ENCODE data around the gene ALOXE3. TPM values are rescaled to one million over a fixed set of nuclear protein-coding genes. Genes with fewer than 3 reads are reported as not detected.
A peak's percentile ranks its signal among the peaks of the same experiment; 100 is the strongest.
"Not testable (repeated sequence)": the region's sequence is repeated elsewhere in the genome, so short reads cannot be mapped to it uniquely, and the experiment has no call there.

The ALOXE3 gene
- total and polyA plus RNA-seq, 4 donors, result not detected

DNA sequence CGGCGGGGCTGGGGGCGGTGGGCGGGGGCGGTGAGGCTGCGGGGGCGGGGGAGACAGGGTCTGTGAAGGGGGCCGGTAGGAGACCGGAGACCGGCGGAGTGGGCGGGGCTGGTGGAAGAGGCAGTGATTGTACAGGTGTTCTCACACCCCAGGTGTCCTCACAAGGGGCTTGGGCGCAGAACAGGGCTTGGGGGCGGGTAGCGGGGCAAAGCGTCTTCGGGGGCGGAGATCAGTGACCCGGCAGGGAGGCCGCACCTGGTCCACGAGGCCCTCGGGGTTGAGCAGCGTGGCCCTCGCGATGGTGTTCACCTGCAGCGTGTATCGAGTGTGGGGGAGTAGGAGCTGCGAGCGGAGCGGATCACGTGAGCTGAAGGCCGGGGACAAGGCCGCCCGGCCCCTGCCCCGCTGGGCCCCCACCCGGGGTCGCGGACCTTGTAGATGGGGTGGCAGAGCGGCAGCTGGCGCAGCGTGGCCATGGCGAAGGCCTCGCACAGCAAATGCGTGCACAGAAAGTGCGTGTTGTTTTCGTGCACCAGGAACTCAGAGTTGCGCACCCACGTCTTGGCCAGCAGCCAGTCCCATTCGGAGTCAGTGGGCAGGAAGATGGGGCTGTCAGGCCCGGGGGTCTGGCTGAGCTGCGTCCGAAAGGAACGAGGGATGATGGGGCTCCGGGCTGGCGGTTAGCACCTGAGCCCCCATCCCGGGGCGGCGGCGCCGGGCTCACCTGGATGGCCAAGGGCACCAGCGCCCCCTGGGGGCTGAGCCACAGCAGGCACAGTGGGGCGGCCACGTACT lies 8.5 kb downstream of the ALOXE3 start:
- 9% methylated on average over 63 of the region's 63 CpGs for WGBS
- H3K4me1 ChIP-seq (ENCODE audit: control insufficient read depth in 4 of 4, insufficient read depth in 4 of 4, low read length in 3 of 4), result peaks cover 3 to 8% (median 5%) of the 10 kb centered on the region in 4 donors
- H3K4me3 ChIP-seq (ENCODE audit: low read depth in 1 of 3, low read length in 3 of 3), result peak overlapping the region in 1 of 3 donors; percentile 18
- peak; percentile 75 for DNase-seq (ENCODE audit: low spot score)
- TF ChIP-seq RAD21 (IDR thresholded peaks at IDR 0.05), result peak in 1 of 2 donors; percentile 72
- no peak for TF ChIP-seq TAF1 (conservative IDR thresholded peaks at IDR 0.05)
- TF ChIP-seq, protein P1, sequence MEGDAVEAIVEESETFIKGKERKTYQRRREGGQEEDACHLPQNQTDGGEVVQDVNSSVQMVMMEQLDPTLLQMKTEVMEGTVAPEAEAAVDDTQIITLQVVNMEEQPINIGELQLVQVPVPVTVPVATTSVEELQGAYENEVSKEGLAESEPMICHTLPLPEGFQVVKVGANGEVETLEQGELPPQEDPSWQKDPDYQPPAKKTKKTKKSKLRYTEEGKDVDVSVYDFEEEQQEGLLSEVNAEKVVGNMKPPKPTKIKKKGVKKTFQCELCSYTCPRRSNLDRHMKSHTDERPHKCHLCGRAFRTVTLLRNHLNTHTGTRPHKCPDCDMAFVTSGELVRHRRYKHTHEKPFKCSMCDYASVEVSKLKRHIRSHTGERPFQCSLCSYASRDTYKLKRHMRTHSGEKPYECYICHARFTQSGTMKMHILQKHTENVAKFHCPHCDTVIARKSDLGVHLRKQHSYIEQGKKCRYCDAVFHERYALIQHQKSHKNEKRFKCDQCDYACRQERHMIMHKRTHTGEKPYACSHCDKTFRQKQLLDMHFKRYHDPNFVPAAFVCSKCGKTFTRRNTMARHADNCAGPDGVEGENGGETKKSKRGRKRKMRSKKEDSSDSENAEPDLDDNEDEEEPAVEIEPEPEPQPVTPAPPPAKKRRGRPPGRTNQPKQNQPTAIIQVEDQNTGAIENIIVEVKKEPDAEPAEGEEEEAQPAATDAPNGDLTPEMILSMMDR (IDR thresholded peaks at IDR 0.05; ENCODE audit: low read depth, low read length, missing input control), result peak; percentile 58
- no peak for TF ChIP-seq FOXA1 (IDR thresholded peaks at IDR 0.05)
- no peaks in the 10 kb centered on the region for H3K36me3 ChIP-seq (ENCODE audit: control insufficient read depth in 4 of 4, insufficient read depth in 3 of 4, low read depth in 1 of 4, low read length in 3 of 4)
- no peak overlapping the region for H3K27ac ChIP-seq (ENCODE audit: low read depth in 1 of 2, low read length in 2 of 2)
- no peak overlapping the region for H3K9ac ChIP-seq (ENCODE audit: low read depth in 1 of 2, low read length in 2 of 2)
- no peaks in the 10 kb centered on the region for H3K9me3 ChIP-seq (ENCODE audit: control insufficient read depth in 4 of 4, low read length in 3 of 4)
- H3K27me3 ChIP-seq (ENCODE audit: control insufficient read depth in 4 of 4, insufficient read depth in 4 of 4, low read length in 3 of 4), result peaks cover 2 to 10% (median 5%) of the 10 kb centered on the region in 4 donors

DNA sequence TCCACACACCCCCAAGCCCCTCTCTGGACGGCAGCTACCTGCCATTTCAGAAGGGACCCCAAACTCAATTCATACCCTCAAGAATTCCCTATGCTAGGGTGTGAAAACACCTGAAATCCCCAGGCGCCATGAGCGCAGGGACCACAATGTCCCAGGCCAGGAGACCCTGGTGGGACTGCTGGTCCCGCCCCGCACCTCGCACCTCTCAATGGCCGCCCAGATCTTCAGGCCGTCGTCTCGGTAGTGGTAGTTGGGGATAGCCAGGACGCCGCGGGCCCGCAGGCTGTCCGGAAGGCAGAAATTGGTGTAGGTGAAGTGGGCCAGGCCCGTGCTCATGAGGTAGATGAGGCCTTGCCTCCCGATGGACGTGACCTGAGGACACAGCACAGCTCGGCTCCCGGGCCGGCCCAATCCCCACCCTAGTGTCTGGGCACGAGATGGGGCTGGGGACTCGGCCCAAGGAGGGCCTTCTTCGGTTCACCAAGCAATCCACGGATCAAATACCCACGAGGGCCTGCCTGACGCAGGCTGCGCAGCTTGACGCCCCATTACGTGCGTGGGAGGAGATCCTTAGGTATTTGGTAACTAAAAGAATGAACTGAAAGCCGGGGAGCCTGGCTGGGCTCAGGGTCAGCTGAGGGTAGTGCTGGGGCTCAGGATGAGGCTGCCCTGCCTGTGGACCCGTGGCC lies 9.2 kb downstream of the ALOXE3 start:
- H3K4me1 ChIP-seq (ENCODE audit: control insufficient read depth in 4 of 4, insufficient read depth in 4 of 4, low read length in 3 of 4), result peaks cover 3 to 8% (median 5%) of the 10 kb centered on the region in 4 donors
- no peak for DNase-seq (ENCODE audit: low spot score)
- peaks cover 2 to 9% (median 4%) of the 10 kb centered on the region in 4 donors for H3K27me3 ChIP-seq (ENCODE audit: control insufficient read depth in 4 of 4, insufficient read depth in 4 of 4, low read length in 3 of 4)
- no peaks in the 10 kb centered on the region for H3K36me3 ChIP-seq (ENCODE audit: control insufficient read depth in 4 of 4, insufficient read depth in 3 of 4, low read depth in 1 of 4, low read length in 3 of 4)
- H3K9me3 ChIP-seq (ENCODE audit: control insufficient read depth in 4 of 4, low read length in 3 of 4), result no peaks in the 10 kb centered on the region
- 78% methylated on average over 33 of the region's 33 CpGs for whole genome bisulfite sequencing
- no peak overlapping the region for H3K9ac ChIP-seq (ENCODE audit: low read depth in 1 of 2, low read length in 2 of 2)
- TF ChIP-seq, protein P2, sequence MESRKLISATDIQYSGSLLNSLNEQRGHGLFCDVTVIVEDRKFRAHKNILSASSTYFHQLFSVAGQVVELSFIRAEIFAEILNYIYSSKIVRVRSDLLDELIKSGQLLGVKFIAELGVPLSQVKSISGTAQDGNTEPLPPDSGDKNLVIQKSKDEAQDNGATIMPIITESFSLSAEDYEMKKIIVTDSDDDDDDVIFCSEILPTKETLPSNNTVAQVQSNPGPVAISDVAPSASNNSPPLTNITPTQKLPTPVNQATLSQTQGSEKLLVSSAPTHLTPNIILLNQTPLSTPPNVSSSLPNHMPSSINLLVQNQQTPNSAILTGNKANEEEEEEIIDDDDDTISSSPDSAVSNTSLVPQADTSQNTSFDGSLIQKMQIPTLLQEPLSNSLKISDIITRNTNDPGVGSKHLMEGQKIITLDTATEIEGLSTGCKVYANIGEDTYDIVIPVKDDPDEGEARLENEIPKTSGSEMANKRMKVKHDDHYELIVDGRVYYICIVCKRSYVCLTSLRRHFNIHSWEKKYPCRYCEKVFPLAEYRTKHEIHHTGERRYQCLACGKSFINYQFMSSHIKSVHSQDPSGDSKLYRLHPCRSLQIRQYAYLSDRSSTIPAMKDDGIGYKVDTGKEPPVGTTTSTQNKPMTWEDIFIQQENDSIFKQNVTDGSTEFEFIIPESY (IDR thresholded peaks at IDR 0.05), result no peak
- TF ChIP-seq EGR1 (IDR thresholded peaks at IDR 0.05; ENCODE audit: low read depth in 2 of 2) (no peak), NR2F2 (IDR thresholded peaks at IDR 0.05) (no peak), HNF4G (IDR thresholded peaks at IDR 0.05) (no peak), HNF4A (conservative IDR thresholded peaks at IDR 0.05) (no peak), SP1 (IDR thresholded peaks at IDR 0.05) (no peak), TAF1 (conservative IDR thresholded peaks at IDR 0.05) (no peak), GABPA (IDR thresholded peaks at IDR 0.05 in 1 of 2, conservative IDR thresholded peaks at IDR 0.05 in 1 of 2) (no peak), RAD21 (IDR thresholded peaks at IDR 0.05) (no peak), FOXA2 (IDR thresholded peaks at IDR 0.05) (no peak)
- TF ChIP-seq, protein P1 (IDR thresholded peaks at IDR 0.05; ENCODE audit: low read depth, low read length, missing input control), result no peak
- H3K4me3 ChIP-seq (ENCODE audit: low read depth in 1 of 3, low read length in 3 of 3), result no peak overlapping the region
- H3K27ac ChIP-seq (ENCODE audit: low read depth in 1 of 2, low read length in 2 of 2), result no peak overlapping the region

DNA sequence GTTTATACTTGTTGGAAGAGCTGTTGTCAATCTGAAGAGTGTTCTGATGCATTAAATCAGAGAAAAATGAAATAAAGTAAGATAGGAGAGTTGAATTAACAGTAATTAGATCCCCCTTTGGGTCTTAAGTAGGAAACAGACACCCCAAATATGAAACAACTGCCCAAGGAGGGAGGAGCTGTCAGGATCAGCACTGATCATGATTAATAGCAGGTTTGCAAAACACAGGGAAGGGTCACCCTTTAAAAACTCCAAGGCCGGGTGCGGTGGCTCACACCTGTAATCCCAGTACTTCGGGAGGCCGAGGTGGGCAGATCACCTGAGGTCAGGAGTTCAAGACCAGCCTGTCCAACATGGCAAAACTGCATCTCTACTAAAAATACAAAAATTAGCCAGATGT lies 11.3 kb downstream of the ALOXE3 start:
- H3K4me1 ChIP-seq (ENCODE audit: control insufficient read depth in 4 of 4, insufficient read depth in 4 of 4, low read length in 3 of 4); H3K4me3 ChIP-seq (ENCODE audit: low read depth in 1 of 3, low read length in 3 of 3); H3K27ac ChIP-seq (ENCODE audit: low read depth in 1 of 2, low read length in 2 of 2); H3K27me3 ChIP-seq (ENCODE audit: control insufficient read depth in 4 of 4, insufficient read depth in 4 of 4, low read length in 3 of 4); DNase-seq (ENCODE audit: low spot score); H3K9ac ChIP-seq (ENCODE audit: low read depth in 1 of 2, low read length in 2 of 2); H3K36me3 ChIP-seq (ENCODE audit: control insufficient read depth in 4 of 4, insufficient read depth in 3 of 4, low read depth in 1 of 4, low read length in 3 of 4); H3K9me3 ChIP-seq (ENCODE audit: control insufficient read depth in 4 of 4, low read length in 3 of 4): not testable (repeated sequence)
- WGBS, result 89% methylated on average over 4 of the region's 4 CpGs

All from liver (tissue), 9 donors.